ENCODE data around the gene UTS2B.

UTS2B gene

DNA sequence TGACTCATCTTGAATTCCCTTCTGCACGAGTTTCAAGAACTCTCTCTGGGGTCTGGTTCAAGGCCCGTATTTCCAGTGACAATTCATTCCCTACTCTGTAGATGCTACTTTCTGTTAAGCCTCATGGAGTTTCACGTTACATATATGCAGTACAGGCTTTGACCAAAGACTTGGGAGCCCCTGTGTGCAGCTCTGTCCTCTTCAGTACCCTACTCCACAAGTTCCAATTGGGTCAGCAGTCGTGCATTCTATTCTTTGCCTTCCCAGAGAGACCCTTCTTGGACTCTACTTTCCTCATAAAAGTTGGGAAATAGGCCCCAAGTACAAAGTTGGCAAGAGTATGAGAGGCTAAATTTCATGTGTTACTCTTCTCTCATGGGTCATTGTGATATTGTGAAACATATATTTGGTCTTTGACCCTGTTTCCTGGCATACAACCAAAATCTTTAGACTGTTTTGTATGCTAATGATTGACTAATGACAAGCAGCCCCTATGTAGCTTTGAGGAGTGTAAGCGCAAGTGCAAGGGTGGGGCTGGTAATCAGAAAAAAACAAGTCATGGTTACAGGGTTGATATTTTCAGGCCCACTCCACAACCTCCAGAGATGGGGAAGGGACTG is 16.1 kb downstream of the UTS2B start:
- no peaks in the 10 kb centered on the region for H3K36me3 ChIP-seq (ENCODE audit: control insufficient read depth in 2 of 2, insufficient read depth in 1 of 2, low read length in 2 of 2)
- ChIA-PET POLR2A (no interaction called here), CTCF (interaction anchor here (0.7 kb wide), 1 partner anchor 130 kb away, joined by 3 read pairs; no protein-coding TSS in a partner anchor)
- H3K9me3 ChIP-seq (ENCODE audit: control insufficient read depth, insufficient read depth, low read depth, low read length) = no peaks in the 10 kb centered on the region
- no peak overlapping the region for H3K27ac ChIP-seq (ENCODE audit: extremely low read depth, low read depth, low read length)
- TF ChIP-seq KLF16 (tag by site-specific recombination; IDR thresholded peaks at IDR 0.05) (no peak), ZNF544 (tag by site-specific recombination; IDR thresholded peaks at IDR 0.05) (no peak), ZNF555 (tag by site-specific recombination; conservative IDR thresholded peaks at IDR 0.05) (no peak), ZNF449 (tag by site-specific recombination; IDR thresholded peaks at IDR 0.05) (no peak), ZFP37 (tag by site-specific recombination; IDR thresholded peaks at IDR 0.05) (no peak), ZNF610 (tag by site-specific recombination; IDR thresholded peaks at IDR 0.05; ENCODE audit: borderline replicate concordance) (no peak), ZNF488 (tag by site-specific recombination; IDR thresholded peaks at IDR 0.05) (no peak), OVOL3 (tag by site-specific recombination; IDR thresholded peaks at IDR 0.05) (no peak), ZNF585B (tag by site-specific recombination; IDR thresholded peaks at IDR 0.05) (no peak), ZNF24 (tag by site-specific recombination; IDR thresholded peaks at IDR 0.05) (no peak), IKZF3 (tag by site-specific recombination; IDR thresholded peaks at IDR 0.05) (no peak), YY2 (tag by site-specific recombination; IDR thresholded peaks at IDR 0.05) (no peak), FEZF1 (tag by site-specific recombination; IDR thresholded peaks at IDR 0.05) (no peak), ZSCAN16 (tag by site-specific recombination; IDR thresholded peaks at IDR 0.05) (no peak), ZNF223 (tag by site-specific recombination; IDR thresholded peaks at IDR 0.05) (no peak), ZNF311 (tag by site-specific recombination; IDR thresholded peaks at IDR 0.05; ENCODE audit: borderline replicate concordance) (no peak), TRIM28 (IDR thresholded peaks at IDR 0.05; ENCODE audit: borderline replicate concordance, low read length) (no peak), ZNF548 (tag by site-specific recombination; IDR thresholded peaks at IDR 0.05) (no peak)
- TF ChIP-seq, protein P1, sequence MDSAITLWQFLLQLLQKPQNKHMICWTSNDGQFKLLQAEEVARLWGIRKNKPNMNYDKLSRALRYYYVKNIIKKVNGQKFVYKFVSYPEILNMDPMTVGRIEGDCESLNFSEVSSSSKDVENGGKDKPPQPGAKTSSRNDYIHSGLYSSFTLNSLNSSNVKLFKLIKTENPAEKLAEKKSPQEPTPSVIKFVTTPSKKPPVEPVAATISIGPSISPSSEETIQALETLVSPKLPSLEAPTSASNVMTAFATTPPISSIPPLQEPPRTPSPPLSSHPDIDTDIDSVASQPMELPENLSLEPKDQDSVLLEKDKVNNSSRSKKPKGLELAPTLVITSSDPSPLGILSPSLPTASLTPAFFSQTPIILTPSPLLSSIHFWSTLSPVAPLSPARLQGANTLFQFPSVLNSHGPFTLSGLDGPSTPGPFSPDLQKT (IDR thresholded peaks at IDR 0.05; ENCODE audit: borderline replicate concordance, low read depth, low read length) = no peak
- TF ChIP-seq, protein P2, sequence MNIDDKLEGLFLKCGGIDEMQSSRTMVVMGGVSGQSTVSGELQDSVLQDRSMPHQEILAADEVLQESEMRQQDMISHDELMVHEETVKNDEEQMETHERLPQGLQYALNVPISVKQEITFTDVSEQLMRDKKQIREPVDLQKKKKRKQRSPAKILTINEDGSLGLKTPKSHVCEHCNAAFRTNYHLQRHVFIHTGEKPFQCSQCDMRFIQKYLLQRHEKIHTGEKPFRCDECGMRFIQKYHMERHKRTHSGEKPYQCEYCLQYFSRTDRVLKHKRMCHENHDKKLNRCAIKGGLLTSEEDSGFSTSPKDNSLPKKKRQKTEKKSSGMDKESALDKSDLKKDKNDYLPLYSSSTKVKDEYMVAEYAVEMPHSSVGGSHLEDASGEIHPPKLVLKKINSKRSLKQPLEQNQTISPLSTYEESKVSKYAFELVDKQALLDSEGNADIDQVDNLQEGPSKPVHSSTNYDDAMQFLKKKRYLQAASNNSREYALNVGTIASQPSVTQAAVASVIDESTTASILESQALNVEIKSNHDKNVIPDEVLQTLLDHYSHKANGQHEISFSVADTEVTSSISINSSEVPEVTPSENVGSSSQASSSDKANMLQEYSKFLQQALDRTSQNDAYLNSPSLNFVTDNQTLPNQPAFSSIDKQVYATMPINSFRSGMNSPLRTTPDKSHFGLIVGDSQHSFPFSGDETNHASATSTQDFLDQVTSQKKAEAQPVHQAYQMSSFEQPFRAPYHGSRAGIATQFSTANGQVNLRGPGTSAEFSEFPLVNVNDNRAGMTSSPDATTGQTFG (tag by site-specific recombination; IDR thresholded peaks at IDR 0.05; ENCODE audit: borderline replicate concordance) = no peak
- H3K4me1 ChIP-seq (ENCODE audit: control insufficient read depth, insufficient read depth, low read length) = no peaks in the 10 kb centered on the region
- H3K4me3 ChIP-seq (ENCODE audit: low read depth, low read length) = no peak overlapping the region

DNA sequence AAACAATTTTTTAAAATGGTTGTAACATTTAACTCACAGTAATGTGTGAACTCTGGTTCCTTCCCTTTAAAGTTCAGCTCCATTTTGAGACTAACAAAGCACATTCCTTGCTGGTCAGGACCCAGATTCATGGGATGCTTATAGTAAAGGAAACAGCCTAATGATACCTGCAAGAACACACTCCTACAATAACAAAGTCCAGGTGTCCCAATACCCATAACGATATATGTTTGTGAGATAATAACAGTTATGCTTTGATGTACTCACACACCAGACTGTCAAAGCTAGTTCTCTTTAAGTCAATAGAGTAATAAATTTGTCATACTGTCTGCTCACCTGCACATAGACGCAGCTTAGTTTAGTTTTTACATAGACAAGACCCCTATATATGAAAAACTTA is 17.0 kb downstream of the UTS2B start:
- no peaks in the 10 kb centered on the region for H3K4me1 ChIP-seq (ENCODE audit: control insufficient read depth, insufficient read depth, low read length)
- no peak for TF ChIP-seq ZNF2 (tag by site-specific recombination; IDR thresholded peaks at IDR 0.05)
- TF ChIP-seq, protein P3, sequence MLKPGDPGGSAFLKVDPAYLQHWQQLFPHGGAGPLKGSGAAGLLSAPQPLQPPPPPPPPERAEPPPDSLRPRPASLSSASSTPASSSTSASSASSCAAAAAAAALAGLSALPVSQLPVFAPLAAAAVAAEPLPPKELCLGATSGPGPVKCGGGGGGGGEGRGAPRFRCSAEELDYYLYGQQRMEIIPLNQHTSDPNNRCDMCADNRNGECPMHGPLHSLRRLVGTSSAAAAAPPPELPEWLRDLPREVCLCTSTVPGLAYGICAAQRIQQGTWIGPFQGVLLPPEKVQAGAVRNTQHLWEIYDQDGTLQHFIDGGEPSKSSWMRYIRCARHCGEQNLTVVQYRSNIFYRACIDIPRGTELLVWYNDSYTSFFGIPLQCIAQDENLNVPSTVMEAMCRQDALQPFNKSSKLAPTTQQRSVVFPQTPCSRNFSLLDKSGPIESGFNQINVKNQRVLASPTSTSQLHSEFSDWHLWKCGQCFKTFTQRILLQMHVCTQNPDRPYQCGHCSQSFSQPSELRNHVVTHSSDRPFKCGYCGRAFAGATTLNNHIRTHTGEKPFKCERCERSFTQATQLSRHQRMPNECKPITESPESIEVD (tag by site-specific recombination; IDR thresholded peaks at IDR 0.05) = no peak
- TF ChIP-seq KLF7 (tag by site-specific recombination; IDR thresholded peaks at IDR 0.05; ENCODE audit: borderline replicate concordance) = no peak
- TF ChIP-seq ZNF239 (tag by site-specific recombination; IDR thresholded peaks at IDR 0.05) = no peak
- POLR2A ChIA-PET = no interaction called here
- no peak overlapping the region for H3K4me3 ChIP-seq (ENCODE audit: low read depth, low read length)
- H3K9me3 ChIP-seq (ENCODE audit: control insufficient read depth, insufficient read depth, low read depth, low read length) = no peaks in the 10 kb centered on the region
- no peaks in the 10 kb centered on the region for H3K36me3 ChIP-seq (ENCODE audit: control insufficient read depth in 2 of 2, insufficient read depth in 1 of 2, low read length in 2 of 2)
- no peak overlapping the region for H3K27ac ChIP-seq (ENCODE audit: extremely low read depth, low read depth, low read length)
- CTCF ChIA-PET = no interaction called here

Measured in HEK293 (cell line).